ENCODE data around the gene ING4.

Gene ING4

GRCh38 chr12:6604259-6605029, 58.5 kb downstream of the ING4 start:
- Histone ChIP-seq H3K79me2 (peaks cover 61% of the 10 kb centered on the region), H3K36me3 (ENCODE audit: control insufficient read depth, insufficient read depth, low read length) (no peaks in the 10 kb centered on the region), H3K9me3 (ENCODE audit: control insufficient read depth, low read length) (no peaks in the 10 kb centered on the region), H3K4me1 (peaks cover 33% of the 10 kb centered on the region), H3K4me2 (ENCODE audit: low read length) (peak overlapping the region; percentile 98), H3K27ac (peak overlapping the region; percentile 98), H2AFZ (no peak overlapping the region), H3K9ac (no peak overlapping the region), H3K4me3 (ENCODE audit: low read depth, low read length) (peak overlapping the region; percentile 80), H3K27me3 (ENCODE audit: control insufficient read depth, insufficient read depth, low read length) (no peaks in the 10 kb centered on the region)
- no peak for TF ChIP-seq CTCF (IDR thresholded peaks at IDR 0.05)

GRCh38 chr12:6603095-6603567, 59.8 kb downstream of the ING4 start:
- Histone ChIP-seq H3K27ac (peak overlapping the region; percentile 25), H3K4me2 (ENCODE audit: low read length) (peak overlapping the region; percentile 41), H3K4me1 (peaks cover 31% of the 10 kb centered on the region), H3K27me3 (ENCODE audit: control insufficient read depth, insufficient read depth, low read length) (no peaks in the 10 kb centered on the region), H3K4me3 (ENCODE audit: low read depth, low read length) (no peak overlapping the region), H3K9ac (no peak overlapping the region), H3K9me3 (ENCODE audit: control insufficient read depth, low read length) (no peaks in the 10 kb centered on the region), H2AFZ (no peak overlapping the region), H3K79me2 (peaks cover 64% of the 10 kb centered on the region), H3K36me3 (ENCODE audit: control insufficient read depth, insufficient read depth, low read length) (no peaks in the 10 kb centered on the region)
- no peak for TF ChIP-seq CTCF (IDR thresholded peaks at IDR 0.05)

GRCh38 chr12:6602526-6602925, 60.4 kb downstream of the ING4 start:
- H3K27ac ChIP-seq, result no peak overlapping the region
- TF ChIP-seq CTCF (IDR thresholded peaks at IDR 0.05), result no peak
- H3K4me2 ChIP-seq (ENCODE audit: low read length), result peak overlapping the region; percentile 41
- H3K4me3 ChIP-seq (ENCODE audit: low read depth, low read length), result no peak overlapping the region
- H2AFZ ChIP-seq, result no peak overlapping the region
- H3K27me3 ChIP-seq (ENCODE audit: control insufficient read depth, insufficient read depth, low read length), result no peaks in the 10 kb centered on the region
- peaks cover 26% of the 10 kb centered on the region for H3K4me1 ChIP-seq
- H3K9me3 ChIP-seq (ENCODE audit: control insufficient read depth, low read length), result no peaks in the 10 kb centered on the region
- no peaks in the 10 kb centered on the region for H3K36me3 ChIP-seq (ENCODE audit: control insufficient read depth, insufficient read depth, low read length)
- H3K79me2 ChIP-seq, result peaks cover 64% of the 10 kb centered on the region
- no peak overlapping the region for H3K9ac ChIP-seq

Data from parathyroid adenoma (tissue), 2 donors.